Cardiac fibroblast (primary cell): ENCODE results near the gene HACD3.
"Not testable (repeated sequence)": the region's sequence is repeated elsewhere in the genome, so short reads cannot be mapped to it uniquely, and the experiment has no call there.

Source experiments
- DNase-seq, 2 donors: peaks; one replicate each; pipeline versions ENCODE4 v3.0.0 to v3.0.0-alpha.2; 2010; ENCODE audit warnings: low read depth in 2 of 2
- H3K4me3 ChIP-seq, 2 donors: replicated peaks in 1 of 2; 1 replicate in 1 of 2; 2 replicates in 1 of 2; pipeline ENCODE4 v1.5.1; 2011; ENCODE audit warnings: low read depth in 2 of 2, low read length in 2 of 2, mild to moderate bottlenecking in 2 of 2, moderate library complexity in 1 of 2
- CTCF ChIP-seq: IDR thresholded peaks from one replicate; pipeline ENCODE4 v1.5.1; 2011; ENCODE audit warnings: low read depth, mild to moderate bottlenecking, low read length, inconsistent platforms

Gene HACD3

GRCh38 chr15:65541231-65541820 lies 11.1 kb downstream of the HACD3 start:
- H3K4me3 ChIP-seq = no peak overlapping the region
- TF ChIP-seq CTCF = no peak
- DNase-seq = no peak

- no peak for TF ChIP-seq CTCF
These were observed 17.6 kb downstream of the HACD3 start for GRCh38 chr15:65547841-65548240.

GRCh38 chr15:65549288-65549687 lies 19.0 kb downstream of the HACD3 start:
- not testable (repeated sequence) for H3K4me3 ChIP-seq, DNase-seq

More at GRCh38 chr15:65547841-65548240, 17.6 kb downstream of the HACD3 start:
- DNase-seq = no peak
- H3K4me3 ChIP-seq = no peak overlapping the region

GRCh38 chr15:65550681-65551098 lies 20.4 kb downstream of the HACD3 start:
- no peak for TF ChIP-seq CTCF
- no peak overlapping the region for H3K4me3 ChIP-seq
- DNase-seq = peak; percentile 18 to 43

- no peak for TF ChIP-seq CTCF
- DNase-seq = no peak
- no peak overlapping the region for H3K4me3 ChIP-seq
These were observed 20.9 kb downstream of the HACD3 start for GRCh38 chr15:65551183-65551582.

- not testable (repeated sequence) for DNase-seq, H3K4me3 ChIP-seq
These were observed 22.6 kb downstream of the HACD3 start for GRCh38 chr15:65552851-65553250.

GRCh38 chr15:65553691-65554090 lies 23.4 kb downstream of the HACD3 start:
- no peak for DNase-seq
- TF ChIP-seq CTCF = no peak
- no peak overlapping the region for H3K4me3 ChIP-seq

GRCh38 chr15:65556622-65557021 lies 26.4 kb downstream of the HACD3 start:
- no peak overlapping the region for H3K4me3 ChIP-seq
- DNase-seq = no peak
- no peak for TF ChIP-seq CTCF
